GM18858 (cell line): ENCODE data around the gene CHST13.

Source experiments
- ATAC-seq: cut with Tn5 transposase; IDR thresholded peaks from one replicate; pipeline ENCODE4 v1.9.1; 2021; ENCODE audit not compliant: unreplicated experiment

The CHST13 gene

DNA sequence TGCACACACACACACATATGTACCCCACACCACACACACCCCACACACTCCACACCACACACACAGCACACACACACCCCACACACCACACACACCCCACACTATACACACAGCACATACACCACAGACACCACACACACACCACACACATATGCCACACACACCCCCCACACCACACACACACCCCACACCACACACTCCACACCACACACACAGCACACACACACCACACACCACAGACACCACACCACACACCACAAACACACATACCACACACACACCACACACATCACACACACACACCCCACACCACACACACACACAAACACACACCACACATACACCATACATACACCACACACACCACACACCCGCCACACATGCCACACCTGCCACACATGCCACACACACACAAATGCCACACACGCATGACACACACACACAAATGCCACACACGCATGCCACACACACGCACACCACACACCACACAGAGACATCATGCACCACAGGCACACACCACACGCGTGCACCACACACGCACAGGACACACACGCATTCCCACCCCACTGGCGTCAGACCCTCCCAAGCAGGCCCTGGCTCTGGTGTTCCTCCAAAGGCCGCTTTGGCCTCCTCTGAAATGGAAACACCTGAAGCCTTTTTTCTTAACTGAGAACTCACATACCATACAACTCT lies 15.7 kb downstream of the CHST13 start:
- no peak for ATAC-seq

DNA sequence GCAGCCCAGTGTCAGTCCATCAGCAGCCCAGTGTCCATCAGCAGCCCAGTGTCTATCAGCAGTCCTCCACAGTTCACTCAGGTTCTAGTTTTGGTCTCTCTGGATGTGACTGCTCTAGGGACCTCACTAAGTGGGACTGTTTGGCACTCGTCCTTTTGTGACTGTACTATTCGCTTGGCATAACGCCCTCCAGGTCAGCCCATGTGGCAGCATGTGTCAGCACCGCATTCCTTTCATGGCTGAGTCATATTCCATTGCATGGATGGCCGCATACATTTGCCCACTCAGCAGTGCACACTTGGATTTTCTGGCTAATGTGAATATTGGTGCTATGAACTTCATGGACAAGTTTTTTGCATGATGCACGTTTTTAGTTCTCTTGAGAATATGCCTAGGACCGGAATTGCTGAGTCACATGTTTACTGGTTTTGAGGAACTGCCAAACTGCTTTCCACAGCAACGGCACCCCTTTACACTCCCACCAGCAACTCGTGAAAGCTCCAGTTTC lies 16.4 kb downstream of the CHST13 start:
- no peak for ATAC-seq

DNA sequence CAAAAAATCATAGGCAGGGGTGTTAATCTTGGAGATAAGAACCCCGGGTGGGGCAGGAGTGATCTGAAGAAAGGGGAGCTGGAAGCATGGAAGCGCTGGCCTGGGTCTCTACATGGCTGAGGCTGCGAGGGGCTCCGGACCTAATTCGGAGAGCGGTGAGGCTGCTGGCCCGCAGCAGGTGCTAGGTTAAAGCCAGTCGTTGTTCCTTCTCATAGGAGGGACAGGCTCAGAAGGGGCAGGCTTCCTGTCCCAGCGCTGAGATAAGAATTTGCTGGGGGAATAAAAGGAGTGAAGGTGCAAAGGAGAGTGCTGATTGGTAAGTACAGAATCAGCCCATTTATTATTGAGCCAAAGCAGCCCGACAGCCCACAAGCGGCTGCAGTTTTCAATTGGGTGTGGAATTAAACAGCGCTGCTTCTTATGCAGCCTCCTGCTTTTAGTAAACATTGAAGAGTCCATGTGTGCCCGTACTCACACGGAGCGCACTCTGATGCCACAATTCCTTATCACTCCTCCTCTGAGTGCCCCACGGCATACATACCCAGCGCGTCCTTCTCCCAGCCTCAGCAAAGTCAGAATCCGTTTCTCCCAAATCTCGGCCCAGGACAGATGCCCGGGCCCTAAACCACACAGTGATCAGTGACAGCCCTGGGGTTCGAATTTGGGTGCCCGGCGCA lies 17.1 kb downstream of the CHST13 start:
- no peak for ATAC-seq

DNA sequence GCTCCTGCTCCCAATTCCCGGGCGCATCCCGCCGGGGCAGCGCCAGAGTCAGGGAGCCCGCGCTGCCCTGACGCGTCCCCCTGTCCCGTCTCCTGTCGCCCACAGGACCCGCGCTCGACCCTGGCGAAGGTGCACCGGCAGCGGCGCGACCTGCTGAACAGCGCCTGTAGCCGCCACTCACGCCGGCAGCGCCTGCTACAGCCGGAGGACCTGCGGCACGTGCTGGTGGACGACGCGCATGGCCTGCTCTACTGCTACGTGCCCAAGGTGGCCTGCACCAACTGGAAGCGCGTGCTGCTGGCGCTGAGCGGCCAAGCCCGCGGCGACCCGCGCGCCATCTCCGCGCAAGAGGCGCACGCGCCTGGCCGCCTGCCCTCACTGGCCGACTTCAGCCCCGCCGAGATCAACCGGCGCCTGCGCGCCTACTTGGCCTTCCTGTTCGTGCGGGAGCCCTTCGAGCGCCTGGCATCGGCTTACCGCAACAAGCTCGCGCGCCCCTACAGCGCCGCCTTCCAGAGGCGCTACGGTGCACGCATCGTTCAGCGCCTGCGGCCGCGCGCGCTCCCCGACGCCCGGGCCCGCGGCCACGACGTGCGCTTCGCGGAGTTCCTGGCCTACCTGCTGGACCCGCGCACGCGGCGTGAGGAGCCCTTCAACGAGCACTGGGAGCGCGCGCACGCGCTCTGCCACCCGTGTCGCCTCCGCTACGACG lies 17.8 kb downstream of the CHST13 start:
- ATAC-seq: no peak

DNA sequence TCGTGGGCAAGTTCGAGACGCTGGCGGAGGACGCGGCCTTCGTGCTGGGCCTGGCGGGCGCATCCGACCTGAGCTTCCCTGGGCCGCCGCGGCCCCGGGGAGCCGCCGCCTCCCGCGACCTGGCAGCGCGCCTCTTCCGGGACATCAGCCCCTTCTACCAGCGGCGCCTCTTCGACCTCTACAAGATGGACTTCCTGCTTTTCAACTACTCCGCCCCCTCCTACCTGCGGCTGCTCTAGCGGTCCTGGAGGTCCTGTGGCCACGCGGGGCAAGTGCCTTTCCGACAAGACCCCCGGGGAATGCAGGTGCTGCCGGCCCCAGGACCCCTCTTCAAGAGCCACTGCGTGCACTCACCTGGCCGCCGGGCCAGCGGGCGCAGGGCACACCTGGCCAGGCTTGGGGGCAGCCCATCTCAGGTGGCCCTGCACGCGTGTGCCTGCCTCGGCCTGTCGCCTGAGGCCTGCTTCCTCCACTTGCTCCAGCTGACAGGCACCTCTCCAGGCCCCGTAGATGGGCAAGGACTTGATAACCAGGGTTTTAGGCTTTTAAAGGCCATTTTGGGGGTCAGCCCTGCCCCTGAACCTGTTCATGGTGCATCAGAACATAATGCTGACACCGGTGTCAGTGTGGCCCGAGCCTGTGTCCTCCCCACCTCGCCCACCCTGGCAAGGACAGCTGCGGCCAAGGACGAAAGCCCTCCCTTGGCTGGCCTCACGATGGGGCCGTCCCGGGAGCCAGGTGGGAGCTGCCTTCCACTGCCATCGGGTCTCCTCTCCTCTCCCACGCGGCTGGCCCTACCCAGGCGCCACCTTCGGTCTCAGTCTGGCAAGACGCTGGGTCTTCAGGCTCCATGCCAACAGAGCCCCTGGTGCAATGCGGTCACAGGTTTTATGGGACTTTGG lies 18.6 kb downstream of the CHST13 start:
- no peak for ATAC-seq

DNA sequence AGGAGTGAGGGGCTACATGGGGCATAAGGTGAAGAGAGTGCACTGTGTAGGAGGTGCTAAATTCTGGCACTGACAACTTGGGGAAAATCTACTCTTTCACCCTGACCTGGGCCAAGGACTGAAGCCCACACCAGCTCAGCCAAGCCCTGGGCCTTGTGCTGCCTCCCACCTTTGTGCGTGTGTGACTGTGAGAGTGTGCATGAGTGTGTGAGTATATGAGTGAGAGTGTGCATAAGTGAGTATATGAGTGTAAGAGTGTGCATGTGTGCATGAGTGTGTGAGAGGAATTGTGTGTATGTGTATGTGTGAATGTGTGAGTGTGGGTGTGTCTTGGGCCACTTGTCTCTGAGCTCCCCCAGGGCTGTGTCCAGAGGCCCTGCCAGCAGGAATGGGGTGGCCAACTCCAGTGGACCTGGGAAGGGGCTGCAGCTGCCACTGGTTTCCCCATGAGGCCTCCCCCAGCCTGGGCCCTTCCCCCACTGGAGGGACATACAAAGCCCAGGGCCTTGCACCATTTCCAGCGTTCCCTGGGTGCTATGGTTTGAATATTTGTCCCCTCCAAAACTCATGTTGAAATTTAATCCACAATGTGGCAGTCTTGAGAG lies 19.6 kb downstream of the CHST13 start:
- ATAC-seq: no peak

DNA sequence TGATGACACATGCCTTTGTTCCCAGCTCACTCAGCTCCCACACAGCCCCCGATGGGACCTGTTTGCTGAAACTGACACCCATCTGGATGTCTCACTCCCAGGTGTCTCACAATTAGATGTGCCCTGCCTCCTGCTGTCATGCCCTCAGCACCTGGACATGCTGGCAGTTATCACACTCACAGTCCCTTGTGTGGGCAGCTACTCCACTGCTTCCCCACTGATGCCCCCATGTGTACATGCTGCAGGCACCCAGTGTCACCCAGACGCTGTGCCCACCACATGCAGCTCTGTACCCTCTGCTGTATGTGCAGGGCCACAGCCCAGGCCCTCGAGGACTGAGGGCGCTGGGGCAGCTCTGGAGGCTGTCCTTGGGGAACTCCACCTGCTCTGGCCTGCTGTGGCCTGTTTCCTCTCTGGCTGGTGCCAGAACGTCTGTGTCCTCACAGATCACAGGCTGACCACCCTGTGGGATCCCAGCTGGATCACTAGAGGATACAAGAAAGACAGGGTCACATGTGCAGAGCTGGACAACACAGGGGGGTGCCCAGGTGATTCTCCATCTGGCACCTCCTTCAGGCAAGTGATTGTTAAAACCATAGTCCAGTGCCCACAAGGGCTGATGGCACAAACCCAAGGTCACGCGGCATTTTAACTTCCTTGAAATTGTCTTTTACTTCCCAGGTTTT lies 20.8 kb downstream of the CHST13 start:
- no peak for ATAC-seq

DNA sequence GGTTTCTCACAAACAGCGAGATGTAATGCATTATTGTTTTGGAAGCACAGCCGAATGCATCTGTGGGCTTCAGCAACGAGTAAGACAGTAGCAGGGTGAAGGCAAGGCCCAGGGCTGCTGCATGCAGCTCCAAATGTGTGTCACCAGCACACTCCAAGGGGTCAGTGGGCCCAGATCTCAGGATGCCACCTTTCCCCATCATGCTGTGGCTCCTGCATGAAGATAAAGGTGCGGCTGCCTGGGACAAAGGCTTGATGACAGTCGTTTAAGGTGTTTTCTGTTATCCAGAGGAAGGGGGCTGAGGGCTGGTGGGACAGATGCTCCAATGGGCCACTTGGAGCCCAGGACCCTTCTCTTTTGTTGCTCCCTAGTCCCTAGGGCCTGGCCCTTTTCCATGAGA lies 21.6 kb downstream of the CHST13 start:
- ATAC-seq: no peak

DNA sequence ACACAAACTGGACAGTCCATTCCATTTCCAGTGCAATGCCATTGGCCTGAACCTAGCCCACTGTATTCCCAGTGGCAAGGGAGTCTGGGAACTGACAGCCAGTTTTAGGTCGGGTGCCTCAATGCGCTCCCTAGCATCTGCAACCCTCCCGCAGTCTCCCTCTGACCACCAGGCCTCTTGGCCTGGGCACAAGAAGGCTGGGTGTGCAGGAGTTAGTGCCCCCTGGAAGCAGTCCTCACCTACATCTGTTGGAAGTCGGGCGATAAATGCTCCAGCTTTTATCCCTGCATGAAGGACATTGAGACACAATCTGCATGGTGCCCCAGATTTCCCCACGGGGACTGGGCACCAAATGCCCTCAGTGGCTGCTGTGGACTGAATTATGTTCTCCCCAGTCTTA lies 22.1 kb downstream of the CHST13 start:
- ATAC-seq: no peak

DNA sequence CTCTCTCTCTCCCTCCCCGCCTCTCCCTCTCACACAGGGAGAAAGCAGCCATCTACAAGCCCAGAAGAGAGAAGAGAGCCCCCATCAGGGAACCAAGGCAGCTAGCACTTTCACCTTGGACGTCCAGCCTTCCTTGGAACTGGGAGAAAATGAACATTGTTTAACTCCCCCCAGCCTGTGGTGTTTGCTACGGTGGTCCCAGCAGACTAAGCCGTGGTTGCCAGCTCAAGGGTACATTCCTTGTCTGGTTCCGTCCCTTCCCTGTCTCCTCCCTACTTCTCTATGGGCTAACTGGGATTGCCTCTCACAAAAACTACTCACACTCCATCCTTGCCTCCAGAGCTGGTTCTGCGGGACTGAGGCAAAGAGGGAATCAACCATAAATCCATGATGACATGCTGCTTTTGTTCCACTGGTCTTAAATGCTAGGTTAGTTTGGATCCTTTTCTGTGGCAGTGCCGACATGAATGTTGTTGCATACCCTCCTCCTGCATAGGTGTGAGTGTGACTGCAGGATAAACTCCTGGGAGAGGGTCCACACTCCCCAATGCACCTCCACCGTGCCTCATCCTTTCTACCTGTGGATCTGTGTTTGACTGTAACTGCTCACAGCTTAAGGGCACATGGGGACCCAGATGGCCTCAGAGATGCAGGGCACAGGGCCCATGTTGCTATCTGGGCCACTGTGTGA lies 22.7 kb downstream of the CHST13 start:
- no peak for ATAC-seq

DNA sequence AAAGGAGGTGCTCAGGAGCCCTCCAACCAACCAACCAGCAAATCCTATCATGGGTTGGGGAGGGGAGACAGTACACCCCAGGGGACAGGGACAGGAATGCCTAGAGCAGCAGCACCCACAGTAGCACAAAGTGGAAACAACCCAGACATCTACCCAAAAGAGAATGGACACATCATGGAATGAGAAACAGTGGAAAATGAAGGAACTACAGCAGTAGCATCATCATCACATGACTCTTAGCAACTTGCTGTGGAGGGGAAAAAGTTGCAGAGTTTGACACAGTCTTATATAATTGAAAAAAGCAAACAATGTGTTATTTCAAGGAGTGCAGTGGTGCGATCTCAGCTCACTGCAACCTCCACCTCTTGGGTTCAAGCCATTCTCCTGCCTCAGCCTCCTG lies 23.8 kb downstream of the CHST13 start:
- no peak for ATAC-seq

DNA sequence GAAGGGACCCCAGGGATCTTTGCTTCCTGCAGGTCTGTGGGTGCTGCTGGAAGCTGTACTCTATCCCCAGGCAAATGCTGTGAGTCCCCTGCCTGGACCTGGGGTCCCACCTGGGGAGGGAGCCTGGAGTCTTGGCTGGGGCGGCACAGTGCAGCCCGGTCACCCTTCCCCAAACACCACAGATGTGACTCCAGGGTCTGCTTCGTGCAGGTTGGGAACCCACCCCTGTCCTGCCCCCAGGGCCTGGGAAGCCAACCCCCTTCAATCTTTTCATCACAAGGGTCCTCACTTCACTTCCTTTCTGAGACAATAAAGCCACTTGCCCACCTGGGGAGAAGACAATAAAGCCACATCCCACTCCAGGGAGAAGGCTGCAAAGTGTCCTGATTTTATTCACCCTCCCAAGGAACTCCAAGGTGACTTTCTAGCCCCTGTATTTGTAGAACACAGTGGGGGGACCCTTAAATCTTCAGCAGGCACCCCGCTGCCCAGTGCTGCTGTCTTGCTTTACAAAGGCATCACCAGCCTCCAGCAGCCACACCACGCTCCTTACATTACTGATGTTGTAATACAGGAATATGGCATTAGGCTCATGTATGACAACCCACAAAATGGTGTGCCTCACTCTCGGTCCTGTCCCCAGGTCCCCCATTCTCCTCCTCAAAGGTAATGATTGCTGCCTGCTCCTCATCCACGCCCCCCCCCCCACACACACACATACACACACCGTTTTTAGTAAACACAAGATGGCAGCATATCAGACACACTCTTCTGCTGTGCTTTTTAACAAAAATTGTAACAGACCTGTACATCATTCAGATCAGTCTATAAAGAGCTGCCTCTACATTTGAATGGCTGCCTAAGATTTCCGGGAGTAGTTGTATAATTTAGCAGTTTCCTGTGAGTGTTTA lies 24.9 kb downstream of the CHST13 start:
- no peak for ATAC-seq

DNA sequence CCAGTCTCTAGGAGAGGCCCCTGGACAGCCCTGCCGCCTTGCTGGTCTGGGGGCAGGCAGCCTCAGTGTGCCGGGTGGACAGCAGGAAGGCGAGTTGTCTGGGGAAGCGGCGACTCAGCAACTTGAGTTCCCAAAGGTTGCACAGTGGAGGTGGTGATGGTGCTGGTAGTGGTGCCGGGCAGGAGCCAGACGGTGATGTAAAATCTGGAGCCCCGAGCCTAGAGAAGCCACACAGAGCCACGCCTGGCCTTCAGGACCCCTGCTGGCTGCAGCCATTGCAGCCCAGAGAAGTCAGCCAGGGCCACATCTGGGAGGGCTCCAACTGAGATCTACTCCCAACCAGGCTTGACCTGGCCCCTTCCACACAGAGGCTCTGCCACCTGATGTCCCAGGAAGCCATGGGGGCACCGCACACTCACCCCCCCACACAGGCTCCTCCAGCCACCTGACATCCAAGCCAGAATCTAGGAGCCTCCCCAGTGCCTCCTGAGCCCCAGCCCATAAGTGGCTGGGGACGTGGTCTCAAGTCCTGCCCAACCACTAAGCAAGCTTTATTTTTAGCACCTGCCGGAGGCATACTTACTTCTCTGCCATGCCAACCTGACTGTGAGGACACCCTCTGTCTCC lies 26.0 kb downstream of the CHST13 start:
- ATAC-seq: no peak

DNA sequence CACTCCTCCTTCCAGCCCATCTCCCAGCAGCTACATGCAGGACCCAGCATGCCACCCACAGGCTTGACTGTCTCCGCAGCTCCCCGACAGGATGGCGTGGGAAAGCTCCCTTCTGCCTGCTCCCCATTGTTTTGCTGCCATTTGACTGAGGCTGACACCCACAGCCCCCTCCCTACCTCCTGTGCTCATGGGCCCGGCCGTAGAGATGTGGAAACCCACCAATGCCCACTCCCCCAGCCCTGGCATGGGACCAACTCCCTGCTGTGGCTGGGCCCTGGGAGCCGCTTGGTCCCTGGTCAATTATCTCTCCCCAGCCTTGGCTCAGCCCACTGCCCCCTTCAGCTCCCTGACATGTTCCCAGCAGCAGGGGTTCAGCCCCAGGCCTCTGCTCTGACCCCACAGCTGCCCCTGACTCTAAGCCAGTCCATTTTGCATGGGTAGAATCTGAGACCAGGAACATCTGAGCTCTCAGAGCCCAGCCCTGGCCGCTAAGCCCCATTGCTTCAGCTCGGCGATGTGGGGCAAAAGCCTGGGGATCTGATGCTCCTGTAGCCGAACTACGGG lies 26.6 kb downstream of the CHST13 start:
- ATAC-seq: no peak

DNA sequence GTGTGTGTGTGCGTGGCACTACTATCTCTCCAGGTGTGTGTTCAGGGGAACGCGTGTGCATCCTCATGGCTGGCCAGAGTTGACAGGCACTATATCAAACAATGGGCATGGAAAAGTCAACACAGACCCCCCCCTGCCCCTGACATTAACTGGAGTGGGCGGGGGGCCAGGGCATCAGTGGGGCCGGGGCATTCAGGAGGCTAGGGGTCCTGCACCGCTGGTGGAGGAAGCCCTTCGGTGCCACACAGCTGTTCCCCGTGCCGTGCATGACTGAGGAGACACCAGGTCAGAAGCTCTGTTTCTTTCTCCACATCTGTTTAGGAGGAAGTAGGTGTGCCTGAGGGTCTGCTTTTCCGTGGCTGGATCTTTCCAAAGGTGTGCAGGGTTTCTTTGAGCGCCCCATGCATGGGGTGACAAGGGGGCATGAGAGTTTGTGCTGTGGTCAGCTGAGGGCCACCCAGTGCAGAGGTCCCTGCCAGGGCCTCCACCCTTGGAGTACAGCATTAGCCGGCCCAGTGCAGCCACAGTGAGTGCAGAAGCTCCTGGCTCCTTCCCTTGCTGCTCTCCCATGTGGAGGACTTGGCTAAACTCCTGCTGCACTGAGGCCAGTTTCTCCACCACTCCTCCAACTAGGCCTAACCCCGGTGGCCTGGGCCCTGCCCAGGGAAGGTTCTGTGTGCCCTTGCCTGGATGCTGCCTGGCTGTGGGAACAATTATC lies 27.3 kb downstream of the CHST13 start:
- no peak for ATAC-seq

DNA sequence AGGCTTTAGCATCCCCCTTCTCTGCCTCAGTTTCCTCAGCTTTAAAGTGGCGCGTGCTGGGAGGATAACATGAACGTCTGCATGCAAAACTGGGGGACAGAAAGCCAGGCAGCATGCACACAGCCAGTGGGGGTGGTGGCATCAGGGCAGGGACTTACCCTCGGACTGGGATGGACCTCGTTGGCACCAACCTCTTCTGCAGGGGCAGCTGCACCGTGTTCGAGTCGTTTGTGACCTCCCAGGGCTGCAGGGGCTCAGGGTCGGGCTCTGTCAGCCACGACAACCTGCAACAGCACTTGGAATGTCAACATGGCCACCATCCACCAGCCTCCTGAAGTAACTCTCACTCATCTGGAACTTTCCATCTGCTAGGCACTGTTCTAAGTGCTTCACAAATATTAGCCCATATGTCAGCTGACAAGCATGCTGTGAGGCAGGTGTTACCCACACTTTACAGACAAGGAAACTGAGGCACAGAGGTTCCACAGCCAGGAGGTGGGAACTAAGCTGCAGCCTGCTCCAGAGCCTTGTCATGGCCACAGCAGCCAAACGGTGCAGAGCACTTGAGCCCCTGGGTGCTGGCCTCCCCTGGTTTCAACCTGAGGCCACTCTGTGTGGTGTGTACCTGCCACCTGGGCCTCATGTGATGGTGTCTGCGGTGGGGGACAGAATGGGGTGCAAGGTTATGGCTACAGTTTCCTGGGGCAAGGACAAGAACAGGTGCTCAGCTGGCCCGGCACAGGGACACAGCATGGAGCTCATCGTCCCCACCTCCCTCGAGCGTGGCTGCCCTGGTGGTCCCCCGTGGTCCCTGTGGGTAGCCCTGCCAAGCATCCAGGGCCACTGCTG lies 28.1 kb downstream of the CHST13 start:
- no peak for ATAC-seq
